GM18861 (cell line): ENCODE measurements around the gene VAMP5.
"Not testable (repeated sequence)": the region's sequence is repeated elsewhere in the genome, so short reads cannot be mapped to it uniquely, and the experiment has no call there.

Experiments used
- ATAC-seq: cut with Tn5 transposase; IDR thresholded peaks from one replicate; pipeline ENCODE4 v1.9.1; 2021; ENCODE audit not compliant: unreplicated experiment

The VAMP5 gene

GRCh38 chr2:85582492-85582891 lies 1.7 kb upstream of the VAMP5 start:
- no peak for ATAC-seq

- peak; percentile 45 for ATAC-seq
Measured at GRCh38 chr2:85583667-85584353, 421 bp upstream of the VAMP5 start.

GRCh38 chr2:85584857-85585780 lies 888 bp downstream of the VAMP5 start:
- ATAC-seq: peak; percentile 37

GRCh38 chr2:85585781-85586105 lies 1.5 kb downstream of the VAMP5 start:
- ATAC-seq: no peak

GRCh38 chr2:85588236-85588635 lies 4.0 kb downstream of the VAMP5 start:
- no peak for ATAC-seq

- no peak for ATAC-seq
Measured at GRCh38 chr2:85588645-85589044, 4.4 kb downstream of the VAMP5 start.

GRCh38 chr2:85589181-85589580 lies 5.0 kb downstream of the VAMP5 start:
- ATAC-seq: no peak

GRCh38 chr2:85589982-85590791 lies 6.0 kb downstream of the VAMP5 start:
- ATAC-seq: no peak

GRCh38 chr2:85590950-85591349 lies 6.7 kb downstream of the VAMP5 start:
- ATAC-seq: no peak

- no peak for ATAC-seq
Measured at GRCh38 chr2:85591563-85591962, 7.3 kb downstream of the VAMP5 start.

- ATAC-seq: not testable (repeated sequence)
Measured at GRCh38 chr2:85592299-85592698, 8.1 kb downstream of the VAMP5 start.

- ATAC-seq: no peak
Measured at GRCh38 chr2:85593023-85593422, 8.8 kb downstream of the VAMP5 start.

GRCh38 chr2:85594715-85595300 lies 10.6 kb downstream of the VAMP5 start:
- ATAC-seq: no peak

GRCh38 chr2:85595301-85596025 lies 11.2 kb downstream of the VAMP5 start, which contains the start of gene RNF181:
TSS of gene RNF181 (plus strand) at chr2:85595745. CDS start at chr2:85595764, 19 bp downstream.
- ATAC-seq: peak; percentile 98

- ATAC-seq: no peak
Measured at GRCh38 chr2:85596026-85596333, 11.7 kb downstream of the VAMP5 start.

GRCh38 chr2:85596486-85597143 lies 12.4 kb downstream of the VAMP5 start:
- no peak for ATAC-seq

- ATAC-seq: no peak
Measured at GRCh38 chr2:85597241-85597640, 13.0 kb downstream of the VAMP5 start.

- ATAC-seq: no peak
Measured at GRCh38 chr2:85598594-85599340, 14.5 kb downstream of the VAMP5 start.
